GM12874 (cell line): ENCODE data around the gene CDKL5.

ENCODE experiments used
- TF ChIP-seq, protein P1 (sequence below): IDR thresholded peaks from 2 replicates; pipeline ENCODE4 v1.5.1; 2011; ENCODE audit warnings: low read depth, mild to moderate bottlenecking, control low read depth, low read length, moderate library complexity; ENCODE audit not compliant: insufficient read depth

The CDKL5 gene

DNA sequence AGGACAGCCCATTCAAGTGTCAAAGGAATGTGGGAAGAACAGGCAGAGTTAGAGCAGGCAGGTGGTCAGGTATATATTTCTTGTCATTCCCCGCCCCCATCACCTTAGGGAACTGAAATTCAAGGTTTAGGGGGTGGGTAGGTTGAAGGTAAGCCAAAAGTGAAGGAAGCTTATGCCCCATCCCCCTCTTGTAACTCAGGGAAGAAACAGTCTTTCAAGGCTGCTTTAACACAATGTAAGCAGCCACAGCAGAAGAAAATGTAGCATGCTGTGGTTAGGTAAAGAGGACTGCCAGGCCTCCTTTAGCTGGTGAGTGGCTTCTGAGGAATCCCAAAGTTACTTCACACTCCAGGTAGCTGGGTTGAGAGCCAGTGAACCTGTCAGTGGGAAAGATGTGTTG is 124.2 kb downstream of the CDKL5 start:
- TF ChIP-seq, protein P1, sequence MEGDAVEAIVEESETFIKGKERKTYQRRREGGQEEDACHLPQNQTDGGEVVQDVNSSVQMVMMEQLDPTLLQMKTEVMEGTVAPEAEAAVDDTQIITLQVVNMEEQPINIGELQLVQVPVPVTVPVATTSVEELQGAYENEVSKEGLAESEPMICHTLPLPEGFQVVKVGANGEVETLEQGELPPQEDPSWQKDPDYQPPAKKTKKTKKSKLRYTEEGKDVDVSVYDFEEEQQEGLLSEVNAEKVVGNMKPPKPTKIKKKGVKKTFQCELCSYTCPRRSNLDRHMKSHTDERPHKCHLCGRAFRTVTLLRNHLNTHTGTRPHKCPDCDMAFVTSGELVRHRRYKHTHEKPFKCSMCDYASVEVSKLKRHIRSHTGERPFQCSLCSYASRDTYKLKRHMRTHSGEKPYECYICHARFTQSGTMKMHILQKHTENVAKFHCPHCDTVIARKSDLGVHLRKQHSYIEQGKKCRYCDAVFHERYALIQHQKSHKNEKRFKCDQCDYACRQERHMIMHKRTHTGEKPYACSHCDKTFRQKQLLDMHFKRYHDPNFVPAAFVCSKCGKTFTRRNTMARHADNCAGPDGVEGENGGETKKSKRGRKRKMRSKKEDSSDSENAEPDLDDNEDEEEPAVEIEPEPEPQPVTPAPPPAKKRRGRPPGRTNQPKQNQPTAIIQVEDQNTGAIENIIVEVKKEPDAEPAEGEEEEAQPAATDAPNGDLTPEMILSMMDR = no peak

DNA sequence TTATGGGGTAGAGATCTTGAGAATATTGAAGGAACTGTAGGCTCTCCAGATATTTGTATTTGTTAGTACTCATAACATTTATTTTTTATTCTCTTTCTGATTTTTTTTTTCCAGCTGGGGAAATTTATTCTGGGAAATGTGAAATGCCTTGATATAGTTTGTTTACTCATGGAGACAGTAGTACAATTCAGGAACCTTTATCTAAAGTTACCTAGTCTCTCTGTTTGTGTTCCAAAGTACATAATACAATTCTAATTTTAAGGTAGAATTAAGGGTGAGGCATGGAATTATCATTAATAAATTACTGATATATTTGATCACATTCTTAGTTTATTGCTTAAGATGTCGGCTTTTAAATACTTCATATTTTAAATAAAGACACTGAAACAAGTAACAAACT is 132.5 kb downstream of the CDKL5 start:
- TF ChIP-seq, protein P1 = no peak

DNA sequence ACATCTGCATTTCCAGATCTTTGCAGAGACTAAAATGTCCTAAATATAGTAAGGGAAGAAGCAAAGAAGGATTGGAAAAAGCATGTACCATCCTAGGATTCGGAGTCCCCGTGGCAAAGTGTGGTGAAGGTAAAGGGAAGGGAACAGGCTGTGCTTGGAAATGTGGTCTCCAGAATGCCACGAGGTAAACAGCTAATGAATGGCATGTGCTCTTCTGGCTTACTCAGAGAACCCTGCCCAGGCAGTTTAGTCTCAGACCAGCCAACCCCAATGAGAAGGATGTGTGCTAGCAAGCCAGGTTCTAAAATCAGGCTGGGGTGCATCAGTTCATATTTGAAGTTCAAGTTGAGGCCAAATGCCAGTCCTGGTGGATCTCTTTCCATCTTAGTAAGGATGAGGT is 133.4 kb downstream of the CDKL5 start:
- TF ChIP-seq, protein P1 = no peak

DNA sequence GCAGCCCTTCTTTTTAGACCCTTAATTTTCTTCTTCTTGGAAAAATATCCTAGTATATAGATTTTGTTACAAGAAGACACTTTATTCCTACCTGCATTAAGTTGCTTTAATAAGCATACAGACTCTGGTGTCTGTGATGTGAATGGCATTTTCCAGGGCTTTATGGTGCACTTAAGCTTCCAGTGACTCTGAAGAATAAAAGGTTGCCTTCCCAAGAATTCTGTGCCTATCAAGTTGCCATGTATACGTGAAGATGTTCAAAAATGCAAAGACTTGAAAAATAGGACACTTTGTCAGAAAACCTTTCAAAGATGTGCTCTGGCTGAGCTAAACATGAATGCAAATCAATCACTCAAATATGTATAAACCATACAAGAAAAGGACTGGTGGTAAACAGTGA is 135.6 kb downstream of the CDKL5 start:
- TF ChIP-seq, protein P1 = no peak

DNA sequence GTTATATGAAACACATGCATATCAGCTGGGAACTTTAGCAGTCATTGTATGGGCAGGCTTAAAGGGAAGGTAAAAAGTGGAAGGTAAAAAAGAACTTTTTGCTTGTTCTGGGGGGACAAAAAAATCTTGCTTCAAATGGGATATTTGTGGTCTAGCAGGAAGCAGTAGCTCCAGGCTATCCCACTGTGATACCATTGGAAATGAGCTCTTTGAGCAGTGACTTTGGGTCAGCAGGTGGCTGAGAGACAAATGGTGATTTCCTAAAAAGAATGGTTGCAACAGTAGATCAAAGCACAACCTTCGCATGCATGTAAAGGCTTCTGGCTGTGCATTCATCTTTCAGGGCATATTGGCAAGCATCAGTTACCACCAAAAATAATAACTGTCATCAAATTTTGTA is 140.3 kb downstream of the CDKL5 start:
- TF ChIP-seq, protein P1 = no peak

DNA sequence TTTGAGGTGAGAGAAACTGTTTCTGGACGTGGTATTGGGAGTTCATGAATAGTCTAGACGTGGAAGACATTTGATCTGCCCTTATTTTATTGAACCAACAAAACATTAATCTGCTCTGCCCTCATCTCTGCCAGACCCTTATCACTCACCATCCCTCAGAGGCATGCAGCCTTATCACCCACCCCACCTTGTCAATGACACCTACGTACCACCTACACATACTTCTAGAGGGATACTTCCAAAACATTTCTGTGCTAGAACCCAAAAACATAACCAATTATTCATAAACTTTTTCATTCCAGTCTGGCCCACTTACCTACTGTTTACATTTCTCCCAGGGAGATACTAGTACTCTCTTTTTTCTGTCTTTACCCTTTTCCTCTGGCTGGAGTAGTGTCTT is 141.3 kb downstream of the CDKL5 start:
- TF ChIP-seq, protein P1 = no peak

DNA sequence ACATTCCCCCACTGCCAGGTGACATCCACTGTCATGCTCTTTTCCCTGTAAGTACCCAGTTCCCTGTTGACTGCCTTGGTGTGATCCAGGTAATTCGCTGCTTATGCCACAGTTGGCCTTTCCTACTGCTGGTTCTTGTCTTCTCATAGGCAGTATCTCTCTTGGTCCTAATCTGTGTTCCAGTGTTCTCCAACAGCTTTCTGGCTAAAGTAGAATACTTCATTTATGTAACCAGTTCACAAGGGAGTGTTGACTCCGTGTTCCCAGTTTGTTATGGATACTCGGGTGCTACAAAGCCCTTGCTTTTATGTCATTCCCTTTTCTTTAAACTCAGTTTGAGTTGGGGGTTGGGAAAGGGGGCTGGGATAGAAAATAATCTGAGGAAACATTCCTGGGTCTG is 148.1 kb downstream of the CDKL5 start:
- TF ChIP-seq, protein P1 = no peak

DNA sequence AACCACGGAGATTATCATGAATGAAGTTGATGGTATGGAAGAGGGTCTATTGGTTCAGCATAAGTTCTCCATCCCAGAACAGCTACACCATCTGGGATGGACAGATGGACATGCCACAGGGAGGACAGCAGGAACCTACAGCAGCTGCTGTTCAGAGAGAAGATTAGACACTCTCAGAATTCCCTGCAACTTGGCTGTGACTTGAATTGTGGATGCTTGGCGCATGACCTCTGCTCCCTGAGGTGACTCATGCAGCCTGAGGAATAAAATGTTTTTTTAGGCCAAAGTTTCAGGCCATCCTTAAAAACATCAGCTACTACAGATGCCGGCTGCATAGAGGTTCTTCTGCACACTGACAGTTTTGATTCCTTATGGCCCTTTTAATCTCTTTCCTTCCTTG is 149.2 kb downstream of the CDKL5 start:
- TF ChIP-seq, protein P1 = no peak
